ENCODE data around the gene AJUBA. TPM values are rescaled to one million over a fixed set of nuclear protein-coding genes. Genes with fewer than 3 reads are reported as not detected.
A peak's percentile ranks its signal among the peaks of the same experiment; 100 is the strongest.

The AJUBA gene
- total RNA-seq, 4 donors from 2014 or later, result 18.4 to 40.5 (median 34.8) TPM

- no peak for TF ChIP-seq CTCF (IDR thresholded peaks at IDR 0.05)
- no peak for TF ChIP-seq POLR2A (IDR thresholded peaks at IDR 0.05)
- Histone ChIP-seq H3K9me3 (no peaks in the 10 kb centered on the region), H3K4me3 (replicated peaks in 1 of 3) (no peak overlapping the region), H3K4me1 (peaks cover 28 to 35% of the 10 kb centered on the region in 2 donors), H3K27me3 (no peaks in the 10 kb centered on the region), H3K36me3 (peaks cover 0 to 7% of the 10 kb centered on the region in 2 donors), H3K27ac (no peak overlapping the region)
- no peak for DNase-seq
- intact Hi-C loops (cut with DNase I), result no loop called here
- WGBS, 2 donors, result 74 to 77% methylated on average over 9 of the region's 9 CpGs
Measured at GRCh38 chr14:22974530-22975313, 7.6 kb downstream of the AJUBA start.

- intact Hi-C loops (cut with DNase I), result no loop called here
- peak; percentile 51 to 92 (median 70) for TF ChIP-seq CTCF (IDR thresholded peaks at IDR 0.05)
- no peak for TF ChIP-seq POLR2A (IDR thresholded peaks at IDR 0.05)
- H3K9me3 ChIP-seq, result no peaks in the 10 kb centered on the region
- H3K4me1 ChIP-seq, result peaks cover 15 to 22% of the 10 kb centered on the region in 2 donors
- H3K36me3 ChIP-seq, result peaks cover 0 to 7% of the 10 kb centered on the region in 2 donors
- peak; percentile 54 to 59 for DNase-seq
- H3K27me3 ChIP-seq, result no peaks in the 10 kb centered on the region
- 85 to 90% methylated on average over 5 to 6 of the region's 6 CpGs for WGBS, 2 donors
- no peak overlapping the region for H3K27ac ChIP-seq
- H3K4me3 ChIP-seq (replicated peaks in 1 of 3), result no peak overlapping the region
Measured at GRCh38 chr14:22973217-22974032, 8.9 kb downstream of the AJUBA start.

- Histone ChIP-seq H3K4me1 (peaks cover 7 to 12% of the 10 kb centered on the region in 2 donors), H3K9me3 (no peaks in the 10 kb centered on the region), H3K36me3 (peaks cover 0 to 7% of the 10 kb centered on the region in 2 donors), H3K27ac (no peak overlapping the region), H3K4me3 (replicated peaks in 1 of 3) (no peak overlapping the region), H3K27me3 (no peaks in the 10 kb centered on the region)
- no peak for TF ChIP-seq POLR2A (IDR thresholded peaks at IDR 0.05)
- no peak for TF ChIP-seq CTCF (IDR thresholded peaks at IDR 0.05)
- 88 to 96% methylated on average over 2 of the region's 2 CpGs for WGBS, 2 donors
- no peak for DNase-seq
- intact Hi-C loops (cut with DNase I), result no loop called here
Measured at GRCh38 chr14:22972313-22972930, 9.9 kb downstream of the AJUBA start.

GRCh38 chr14:22971152-22971551 lies 11.2 kb downstream of the AJUBA start:
- no peaks in the 10 kb centered on the region for H3K4me1 ChIP-seq
- H3K36me3 ChIP-seq, result peaks cover 0 to 7% of the 10 kb centered on the region in 2 donors
- intact Hi-C loops (cut with DNase I), result no loop called here
- H3K4me3 ChIP-seq (replicated peaks in 1 of 3), result no peak overlapping the region
- WGBS, 2 donors, result 96 to 97% methylated on average over 1 of the region's 1 CpG
- TF ChIP-seq CTCF (IDR thresholded peaks at IDR 0.05) (no peak), POLR2A (IDR thresholded peaks at IDR 0.05) (no peak)
- DNase-seq, result no peak
- H3K27me3 ChIP-seq, result no peaks in the 10 kb centered on the region
- H3K9me3 ChIP-seq, result no peaks in the 10 kb centered on the region
- no peak overlapping the region for H3K27ac ChIP-seq
